ENCODE data around the gene SCN8A.
A peak's percentile ranks its signal among the peaks of the same experiment; 100 is the strongest.
"Not testable (repeated sequence)": the region's sequence is repeated elsewhere in the genome, so short reads cannot be mapped to it uniquely, and the experiment has no call there.

SCN8A gene

DNA sequence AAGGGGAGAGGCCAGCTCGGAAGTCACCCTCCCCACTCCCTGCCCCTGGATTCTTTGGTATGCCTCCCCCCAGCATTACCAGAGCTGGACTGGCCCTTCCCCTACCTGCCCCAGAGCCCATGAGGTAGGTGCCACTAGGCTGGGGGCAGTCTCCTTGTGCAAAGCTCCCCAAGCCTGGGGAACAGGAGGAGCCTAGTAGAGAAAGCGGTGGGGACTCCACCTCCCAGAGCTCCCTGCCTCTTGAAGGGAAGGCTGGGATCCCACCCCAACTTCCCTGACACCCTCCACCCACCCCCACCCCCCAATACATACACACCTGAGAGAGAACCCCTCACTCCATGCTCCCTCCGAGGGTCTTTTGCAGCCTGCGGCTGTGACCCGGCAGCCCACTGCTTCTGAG is 227.1 kb downstream of the SCN8A start:
- DNase-seq: no peak

DNA sequence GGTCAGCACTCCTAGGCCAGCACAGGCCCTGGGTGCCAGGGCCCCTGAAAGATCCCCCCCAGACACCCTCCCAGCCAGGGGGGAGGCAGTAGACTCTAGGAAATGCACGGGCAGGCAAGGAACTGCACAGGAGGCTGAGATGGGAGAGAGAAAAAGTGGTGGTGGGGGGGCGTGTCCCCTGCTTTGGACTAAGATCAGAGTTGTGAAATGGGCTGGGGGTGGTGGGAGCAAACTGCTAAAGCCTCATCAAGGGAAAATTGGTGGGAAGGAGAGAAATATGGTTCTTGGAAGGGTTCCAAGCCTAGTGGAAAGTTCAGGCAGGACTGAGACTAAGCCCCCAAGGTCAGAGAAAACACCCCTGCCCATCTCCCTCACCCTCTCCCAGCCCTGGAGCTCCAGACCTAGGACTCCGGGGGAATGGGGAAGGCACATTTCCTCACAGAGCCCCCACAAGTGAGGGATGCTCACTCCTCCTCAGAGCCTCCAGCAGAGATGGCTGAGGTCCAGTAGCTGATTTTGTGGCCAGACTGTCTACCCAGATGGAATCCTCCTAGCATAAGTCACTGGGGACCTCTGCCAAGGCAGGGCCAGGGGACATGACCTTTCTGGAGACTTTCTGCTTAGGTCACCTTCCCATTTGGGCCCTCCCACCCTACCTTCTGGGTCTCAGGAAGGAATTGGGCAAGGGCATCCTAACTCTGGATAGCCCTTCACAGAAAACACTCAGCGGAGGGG is 227.7 kb downstream of the SCN8A start:
- no peak for DNase-seq

DNA sequence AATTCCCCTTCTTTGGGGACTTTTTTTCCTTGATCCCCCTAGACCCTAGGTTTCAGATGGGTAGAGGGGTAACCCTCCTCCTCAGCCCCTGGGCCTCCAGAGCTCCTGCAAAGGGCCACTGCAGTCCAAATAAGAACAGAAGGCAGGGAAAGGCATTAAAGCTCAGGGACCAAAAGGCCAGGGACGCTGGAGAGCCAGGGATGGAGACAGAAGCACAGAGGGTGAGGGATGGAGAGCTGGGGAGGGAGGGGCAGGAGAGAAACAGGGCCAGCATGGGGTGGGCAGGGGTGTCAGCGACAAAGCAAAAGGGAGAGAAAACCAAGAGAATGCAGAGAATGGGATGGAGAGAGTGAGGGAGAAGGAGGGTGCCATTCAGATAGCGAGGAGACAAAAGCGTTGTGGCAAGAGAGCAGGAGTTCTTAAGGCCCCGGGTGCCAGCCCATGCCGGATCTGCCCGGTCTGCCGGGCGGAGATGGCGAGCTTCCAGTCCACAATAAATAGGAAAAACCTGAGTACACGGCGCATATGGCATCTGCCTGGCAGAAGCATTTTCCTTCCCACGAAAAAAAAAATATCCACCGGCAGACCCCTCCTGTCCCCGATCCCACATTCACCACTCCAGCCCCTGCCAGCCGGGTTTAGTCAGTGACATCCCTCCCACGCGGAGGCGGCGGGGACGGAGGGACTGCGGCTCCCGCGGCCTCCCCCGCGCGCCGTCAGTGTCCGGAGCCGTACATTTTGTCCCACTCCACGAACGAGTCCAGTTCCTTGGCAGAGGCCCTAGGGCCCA is 228.9 kb downstream of the SCN8A start:
- no peak for DNase-seq

DNA sequence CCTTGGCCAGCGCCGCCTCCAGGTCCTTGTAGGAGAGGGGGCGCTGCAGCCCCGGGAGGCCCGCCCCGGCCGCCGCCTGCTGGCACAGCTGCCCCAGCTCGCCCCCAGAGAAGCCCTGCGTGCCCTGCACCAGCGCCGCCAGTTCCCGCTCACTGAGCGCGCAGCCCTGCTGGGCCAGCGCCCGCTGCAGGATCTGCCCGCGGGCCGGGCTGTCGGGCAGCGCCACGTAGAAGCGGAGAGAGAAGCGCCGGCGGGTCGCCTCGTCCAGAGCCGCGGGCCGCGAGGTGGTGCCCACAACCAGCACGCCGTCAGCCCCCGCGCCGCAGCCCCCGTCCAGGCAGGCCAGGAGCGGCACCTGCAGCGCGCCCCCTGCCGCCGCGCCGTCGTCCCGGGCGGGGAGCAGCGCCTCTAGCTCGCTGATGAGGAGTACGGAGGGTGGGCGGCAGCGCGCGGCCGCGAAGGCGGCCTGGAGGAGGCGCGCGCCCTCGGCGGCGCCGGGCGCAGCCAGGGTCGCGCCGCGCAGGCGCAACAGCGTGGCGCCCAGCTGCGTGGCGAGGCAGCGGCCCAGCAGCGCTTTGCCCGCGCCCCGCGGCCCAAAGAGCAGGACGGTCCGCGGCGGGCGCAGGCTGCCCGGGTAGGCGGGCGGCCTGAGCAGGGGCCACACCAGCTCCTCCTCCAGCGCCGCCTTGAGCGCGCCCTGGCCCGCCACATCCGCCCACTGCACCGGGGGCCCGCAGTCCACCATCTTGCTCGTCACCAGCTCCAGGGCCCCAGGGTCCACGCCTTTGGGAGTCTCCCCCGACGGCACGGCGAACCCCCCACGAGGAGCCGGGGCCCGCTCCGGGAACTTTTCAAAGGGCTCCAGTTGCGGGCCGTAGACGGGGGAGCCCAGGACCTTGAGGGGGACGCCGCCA is 229.8 kb downstream of the SCN8A start:
- DNase-seq: peak; percentile 64

DNA sequence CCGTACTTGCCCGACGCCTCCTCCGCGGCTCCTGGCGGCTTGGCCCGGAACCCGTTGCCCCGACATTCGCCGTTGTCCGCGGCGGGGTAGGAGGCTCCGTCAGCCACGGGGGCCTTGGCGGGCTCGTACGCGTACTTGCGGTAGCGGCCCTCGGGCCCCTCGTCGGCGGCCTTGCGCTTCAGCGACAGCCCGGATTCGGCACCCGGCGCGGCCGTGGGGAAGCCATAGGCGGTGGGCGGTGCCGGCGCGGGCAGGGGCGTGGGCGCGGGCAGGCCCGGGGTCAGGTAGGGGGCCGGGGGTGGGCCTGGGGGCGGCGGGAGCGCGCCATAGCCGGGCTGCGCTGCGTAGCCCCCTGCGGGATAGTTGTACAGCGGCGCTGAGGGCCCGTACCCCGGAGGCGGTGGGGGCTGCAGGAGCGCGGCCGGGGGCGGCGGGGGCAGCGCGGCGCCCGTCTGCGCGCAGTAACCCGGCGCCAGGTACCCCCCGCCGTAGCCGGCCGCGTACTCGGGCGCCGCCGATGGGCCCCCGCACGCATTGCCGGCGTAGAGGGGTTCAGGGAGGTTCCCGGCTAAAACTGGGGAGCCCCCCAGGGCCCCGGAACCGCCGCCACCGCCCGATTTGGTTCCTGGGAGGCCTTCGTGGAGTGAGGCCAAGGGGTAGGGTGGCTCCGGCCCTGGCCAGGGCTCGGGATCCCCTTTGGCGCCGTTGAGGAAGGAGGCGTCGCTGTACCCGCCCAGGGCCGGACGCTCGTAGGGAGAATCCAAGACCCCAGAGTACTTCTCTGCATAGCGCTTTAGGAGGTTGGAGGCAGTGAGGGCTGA is 230.6 kb downstream of the SCN8A start:
- no peak for DNase-seq

DNA sequence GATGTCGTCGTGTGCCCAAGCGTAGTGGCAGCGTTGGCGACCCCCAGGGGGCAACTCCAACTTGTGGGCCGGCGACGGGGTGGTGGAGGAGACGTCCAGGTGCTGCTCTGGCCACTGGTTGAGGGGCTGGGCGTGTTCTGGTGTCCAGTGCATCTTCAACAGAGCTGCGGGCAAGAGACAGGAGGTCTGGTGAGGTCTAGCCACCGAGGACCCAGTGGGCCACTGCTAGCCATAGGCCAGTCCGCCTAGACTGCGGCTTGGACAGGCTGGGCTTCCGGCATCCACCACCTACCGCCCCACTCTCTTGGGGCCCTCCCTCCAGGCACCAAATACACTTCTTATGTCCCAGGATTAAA is 231.2 kb downstream of the SCN8A start:
- no peak for DNase-seq

DNA sequence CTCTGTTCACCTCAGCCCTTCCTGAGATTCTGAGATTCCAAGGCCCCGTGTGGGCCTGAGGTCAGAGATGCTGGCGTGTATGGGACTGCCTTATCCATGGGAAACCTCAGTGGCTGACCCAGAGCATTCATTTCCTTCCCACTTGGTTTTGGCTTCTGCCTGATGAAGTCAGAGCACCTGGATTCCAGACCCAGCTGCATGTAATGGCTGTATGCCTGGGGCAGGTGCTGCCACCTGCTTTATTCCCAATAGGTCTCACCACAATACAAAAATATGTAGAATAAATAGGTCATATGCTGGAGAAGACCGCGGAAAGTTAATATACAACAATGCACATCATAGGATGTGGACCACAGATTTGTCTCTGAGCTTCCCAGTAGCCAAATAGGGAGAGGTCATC is 231.9 kb downstream of the SCN8A start:
- DNase-seq: no peak

DNA sequence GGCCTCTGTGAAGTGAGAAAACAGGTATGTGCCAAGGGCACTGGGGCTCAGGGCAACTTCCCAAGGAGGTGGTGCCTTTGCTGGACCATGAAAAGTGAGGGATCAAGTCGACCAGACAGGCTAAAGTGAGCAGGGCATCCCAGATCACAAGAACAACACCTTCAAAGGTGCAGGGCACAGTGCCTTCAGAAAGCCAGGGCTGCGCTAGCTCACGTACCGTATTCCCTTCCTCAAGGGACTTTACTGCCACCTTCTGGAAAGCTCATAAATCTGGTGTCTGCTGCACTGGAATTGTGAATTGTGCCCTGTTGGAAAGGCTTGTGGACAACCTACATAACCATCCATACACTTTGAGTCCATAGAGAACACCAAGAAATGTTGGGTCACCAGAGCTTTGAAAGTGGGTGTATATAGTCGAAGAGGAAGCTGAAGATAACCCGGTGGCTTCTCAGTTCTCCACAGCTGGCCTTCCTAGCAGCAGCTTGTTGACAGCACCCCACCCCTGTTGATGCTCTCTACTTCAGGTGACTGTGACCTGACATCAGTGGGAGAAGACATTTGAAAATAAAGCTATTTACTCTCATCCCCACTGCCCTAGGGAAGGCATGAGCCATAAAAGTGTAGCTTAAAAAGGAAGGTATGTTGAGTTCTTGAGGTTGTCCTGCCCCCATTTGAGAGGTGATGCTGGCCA is 233.0 kb downstream of the SCN8A start:
- DNase-seq: peak; percentile 16

DNA sequence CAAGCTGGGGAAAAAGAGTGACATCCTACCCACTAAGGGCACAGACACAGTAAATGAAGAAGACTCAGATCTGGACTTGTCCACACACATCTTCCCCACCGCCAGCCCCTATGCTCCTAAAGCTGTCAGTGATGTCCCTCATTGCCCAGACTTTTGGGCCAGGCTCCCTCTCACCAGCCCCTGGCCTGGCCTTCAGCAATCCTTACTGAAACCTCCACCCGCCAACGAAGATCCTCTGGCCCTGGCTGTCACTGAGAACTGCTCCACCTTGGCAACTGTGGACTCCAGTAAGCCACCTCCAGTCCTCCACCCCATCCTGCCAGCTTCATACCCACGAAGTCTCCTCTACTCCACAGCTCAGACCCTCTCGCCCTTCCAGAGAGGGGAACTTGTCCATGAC is 234.2 kb downstream of the SCN8A start:
- DNase-seq: no peak

DNA sequence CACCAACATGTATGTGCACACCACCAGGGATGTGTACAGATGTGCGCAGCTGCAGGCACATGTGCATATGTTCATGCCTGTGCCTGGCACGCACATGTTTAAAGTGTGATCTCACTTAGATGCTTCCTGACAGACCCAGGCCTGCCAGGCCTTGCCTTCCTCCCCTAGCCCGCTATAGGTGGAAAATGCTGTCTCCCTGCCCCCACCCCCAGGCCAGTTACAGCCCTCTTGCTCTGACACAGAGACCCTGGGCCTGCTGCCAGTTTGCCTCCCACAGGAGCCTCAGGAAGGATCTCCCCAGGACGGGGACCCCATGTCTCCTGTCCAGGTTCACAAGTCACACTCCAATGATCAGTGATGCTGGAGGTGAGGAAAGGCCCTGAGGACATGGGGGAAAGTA is 235.8 kb downstream of the SCN8A start:
- no peak for DNase-seq

DNA sequence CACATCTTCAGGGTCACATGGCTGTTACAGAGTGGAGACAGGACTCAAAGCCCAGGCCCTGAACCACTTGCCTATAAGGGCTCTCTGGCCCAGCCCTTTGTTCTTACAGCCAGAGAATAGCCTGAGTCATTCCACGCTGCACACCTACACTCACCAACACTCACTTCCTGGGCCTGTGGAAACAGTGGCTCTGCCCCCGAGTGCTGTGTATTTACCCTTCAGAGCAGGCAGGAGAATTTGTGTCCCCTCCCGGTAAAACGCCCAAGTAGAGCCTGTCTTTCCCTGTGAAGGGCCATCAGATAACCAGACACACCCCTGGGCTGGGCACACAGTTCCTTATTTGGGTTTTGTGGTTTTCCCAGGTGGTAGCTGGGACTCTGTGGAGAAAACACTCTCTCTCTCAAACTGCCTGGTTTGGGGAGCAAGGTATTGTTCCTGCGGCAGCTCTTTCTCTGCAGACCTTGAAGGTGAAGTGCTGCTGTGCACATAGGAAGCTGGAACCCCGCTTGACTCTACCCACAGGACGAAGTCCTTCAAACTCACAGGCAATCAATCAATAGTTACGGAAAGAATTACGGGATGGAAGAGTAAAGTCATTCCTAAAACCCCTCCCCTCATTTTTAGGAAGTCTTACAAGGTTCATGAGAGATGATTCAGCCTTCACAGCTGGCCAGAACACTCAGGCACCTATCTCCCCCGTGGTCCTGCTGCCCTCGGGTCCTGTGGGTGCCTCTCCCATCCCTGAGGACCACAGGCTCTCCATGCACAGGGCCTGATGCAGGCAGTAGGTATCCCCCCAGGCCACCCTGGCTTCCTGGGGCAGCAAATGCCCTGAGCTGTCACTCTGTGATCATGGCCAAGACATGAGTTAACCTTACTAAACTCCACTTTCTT is 237.1 kb downstream of the SCN8A start:
- DNase-seq: no peak

DNA sequence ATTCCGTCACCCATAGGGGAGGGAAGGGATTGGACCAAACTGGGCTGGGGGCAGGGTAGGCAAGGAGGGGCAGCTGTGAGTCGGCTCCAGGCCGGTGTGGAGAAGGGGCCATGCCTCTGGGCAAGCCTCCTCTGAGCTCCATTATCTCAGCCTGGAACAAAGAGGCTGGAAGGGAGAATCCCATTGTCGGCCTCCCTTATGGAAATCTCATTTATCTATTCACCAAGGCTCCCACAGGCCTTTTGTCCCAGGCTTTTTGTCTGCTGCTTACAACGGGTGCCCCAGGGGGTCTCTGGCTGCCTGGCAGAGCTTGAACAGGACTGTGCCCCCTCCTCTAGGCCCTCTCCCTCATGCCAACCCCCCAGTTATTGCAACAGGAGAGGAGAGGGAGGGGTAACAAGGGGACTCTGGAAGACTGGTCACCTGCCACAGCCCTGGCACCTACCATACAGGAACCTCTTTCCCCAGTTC is 238.0 kb downstream of the SCN8A start:
- DNase-seq: no peak

DNA sequence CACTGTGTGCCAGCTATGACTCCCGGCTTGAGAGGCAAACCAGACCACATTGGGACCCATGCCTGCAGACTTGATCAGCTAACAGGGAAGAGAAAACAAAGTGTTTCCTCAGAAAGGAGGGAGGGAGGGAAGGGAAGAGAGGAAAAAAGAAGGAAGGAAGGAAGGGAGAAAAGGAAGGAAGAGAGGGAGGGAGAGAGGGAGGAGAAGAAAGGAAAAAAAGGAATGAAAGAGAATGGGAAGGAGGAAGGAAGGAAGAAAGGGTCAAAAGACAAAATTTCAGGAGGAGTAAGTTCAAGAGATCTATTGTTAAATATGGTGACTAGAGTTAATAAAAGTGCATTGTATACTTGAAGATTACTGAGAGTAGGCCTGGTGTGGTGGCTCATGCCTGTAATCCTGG is 238.6 kb downstream of the SCN8A start:
- no peak for DNase-seq

DNA sequence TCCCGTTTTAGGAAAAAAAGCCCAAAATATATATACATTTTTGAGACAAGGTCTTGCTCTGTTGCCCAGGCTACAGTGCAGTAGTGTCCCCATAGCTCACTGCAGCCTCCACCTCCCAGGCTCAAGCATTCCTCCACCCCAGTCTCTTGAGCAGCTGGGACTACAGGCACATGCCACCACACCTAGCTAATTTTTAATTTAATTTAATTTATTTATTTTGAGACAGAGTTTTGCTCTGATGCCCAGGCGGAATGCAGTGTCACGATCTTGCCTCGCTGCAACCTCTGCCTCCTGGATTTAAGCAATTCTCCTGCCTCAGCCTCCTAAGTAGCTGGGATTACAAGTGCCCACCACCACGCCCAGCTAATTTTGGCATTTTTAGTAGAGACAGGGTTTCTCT is 240.8 kb downstream of the SCN8A start:
- DNase-seq: not testable (repeated sequence)

DNA sequence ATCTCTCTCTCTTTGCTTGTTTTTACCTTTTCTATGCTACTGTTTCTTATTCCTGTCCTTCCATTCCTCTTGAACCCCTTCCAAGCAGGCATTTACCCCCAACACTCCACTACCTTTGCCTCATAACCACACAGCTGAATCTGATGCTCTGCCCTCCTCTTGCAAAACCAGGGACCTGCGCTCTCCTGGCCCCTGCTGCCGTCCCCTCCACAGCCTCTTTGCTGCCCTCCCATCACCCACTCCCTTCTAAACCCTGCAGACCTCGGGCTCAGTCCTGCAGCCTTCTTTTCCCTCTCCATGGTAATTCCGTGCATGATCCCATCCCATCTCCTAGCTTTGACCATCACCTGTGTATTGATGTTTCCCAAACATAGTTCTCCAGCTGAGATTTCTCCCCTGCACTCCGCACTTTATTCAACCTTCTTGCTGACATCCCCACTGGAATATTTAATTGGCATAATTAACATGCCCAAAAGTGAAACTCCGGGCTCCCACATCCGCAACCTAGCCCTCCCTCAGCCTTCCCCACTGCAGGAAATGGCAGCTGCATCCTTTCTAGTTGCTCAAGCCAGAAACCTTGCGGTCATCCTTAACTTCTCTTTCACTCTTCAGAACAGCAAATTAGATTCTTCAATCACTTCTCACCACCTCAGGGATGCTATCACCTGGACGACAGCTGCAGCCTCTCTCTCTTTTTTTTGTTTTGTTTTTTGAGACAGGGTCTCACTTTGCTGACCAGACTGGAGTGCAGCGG is 241.5 kb downstream of the SCN8A start:
- no peak for DNase-seq

DNA sequence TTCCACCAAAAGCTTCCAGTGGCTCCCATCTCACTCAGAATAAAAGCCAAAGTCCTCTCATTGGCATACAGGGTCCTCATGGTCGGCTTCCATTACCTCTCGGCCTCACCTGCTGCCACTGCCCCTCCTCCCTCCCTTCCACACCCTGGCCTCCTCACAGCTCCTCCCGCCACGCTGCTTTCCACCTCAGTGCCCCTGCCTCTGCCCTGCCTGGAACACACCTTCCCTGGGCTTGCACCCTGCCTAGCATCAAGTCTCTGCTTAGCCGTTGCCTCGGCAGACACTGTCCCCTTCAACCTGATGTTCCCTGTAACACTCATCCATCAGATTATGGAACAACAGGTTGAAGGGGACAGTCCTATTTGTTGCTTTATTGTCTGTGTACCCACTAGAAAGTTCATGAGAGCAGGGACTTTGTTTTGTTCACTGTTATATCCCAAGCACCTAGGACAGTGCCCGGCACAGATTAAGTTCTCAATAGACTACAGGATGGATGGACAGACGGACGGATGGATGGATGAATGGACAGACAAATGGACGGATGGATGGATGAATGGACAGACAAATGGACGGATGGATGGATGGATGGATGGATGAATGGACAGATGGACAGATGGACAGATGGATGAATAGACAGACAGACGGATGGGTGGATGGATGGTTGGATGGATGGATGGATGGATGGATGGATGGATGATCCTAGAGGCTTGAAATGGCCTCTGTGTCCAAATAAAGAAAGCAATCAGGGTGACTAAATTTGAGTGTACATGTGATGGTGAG is 242.6 kb downstream of the SCN8A start:
- no peak for DNase-seq

DNA sequence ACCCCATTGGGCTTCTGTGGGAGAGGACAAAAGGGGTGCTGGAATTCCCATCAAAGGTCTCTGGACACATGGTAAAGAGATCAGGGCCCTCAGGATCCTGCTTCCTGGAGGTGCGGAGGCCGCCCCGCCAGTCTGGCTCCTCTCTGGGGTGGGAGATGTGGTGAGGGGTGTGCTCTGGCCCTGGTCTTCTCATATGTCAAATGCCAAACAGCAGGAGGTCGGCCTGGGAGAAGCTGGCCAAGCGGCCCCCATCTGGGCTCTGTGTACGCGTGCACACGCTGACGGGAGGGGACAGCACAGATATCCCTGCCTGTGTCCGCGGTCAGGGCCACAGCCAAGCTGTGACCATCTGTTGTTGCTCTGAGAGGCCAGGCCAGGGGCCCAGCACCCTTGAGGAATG is 243.4 kb downstream of the SCN8A start:
- no peak for DNase-seq

DNA sequence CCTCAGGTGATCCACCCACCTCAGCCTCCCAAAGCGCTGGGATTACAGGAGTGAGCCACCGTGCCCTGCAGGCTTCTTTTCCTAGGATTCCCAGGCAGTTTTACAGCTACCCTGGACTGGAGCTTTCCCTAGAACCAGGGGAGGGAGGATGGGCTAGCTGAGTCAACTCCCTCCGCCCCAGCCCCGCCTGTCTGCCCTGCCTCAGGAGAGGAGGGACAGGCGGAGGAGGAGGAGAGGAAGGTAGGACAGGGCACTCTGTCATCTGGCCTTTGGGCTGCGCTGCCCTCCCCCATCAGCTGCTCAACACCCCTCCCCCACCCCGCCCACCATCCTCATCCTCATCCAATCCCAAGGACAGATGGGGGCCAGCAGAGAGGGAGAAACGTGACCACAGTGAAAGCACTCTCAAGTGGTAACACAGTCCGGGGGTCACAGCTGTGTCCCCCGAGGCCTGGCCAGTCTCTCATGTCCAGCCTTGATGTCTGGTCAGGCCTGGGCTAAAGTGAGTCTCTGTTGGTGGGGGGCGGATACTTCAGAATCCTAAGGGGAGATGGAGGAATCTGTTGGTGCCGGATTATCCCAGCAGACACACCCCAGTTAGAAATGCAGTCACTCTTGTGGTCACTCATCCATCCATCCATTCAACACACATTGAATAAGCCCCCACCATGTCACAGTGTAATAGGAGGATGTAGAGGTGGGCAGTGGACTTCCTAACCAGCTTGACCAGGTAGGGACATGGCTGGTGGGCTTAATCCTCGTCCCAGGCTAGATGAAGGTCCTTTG is 245.2 kb downstream of the SCN8A start:
- DNase-seq: no peak

Measured in central memory CD4-positive, alpha-beta T cell (primary cell).